ENCODE measurements around the gene NTSR1. TPM values are rescaled to one million over a fixed set of nuclear protein-coding genes. Genes with fewer than 3 reads are reported as not detected.

Gene NTSR1
- total RNA-seq, 1 donor = under 0.01 TPM

DNA sequence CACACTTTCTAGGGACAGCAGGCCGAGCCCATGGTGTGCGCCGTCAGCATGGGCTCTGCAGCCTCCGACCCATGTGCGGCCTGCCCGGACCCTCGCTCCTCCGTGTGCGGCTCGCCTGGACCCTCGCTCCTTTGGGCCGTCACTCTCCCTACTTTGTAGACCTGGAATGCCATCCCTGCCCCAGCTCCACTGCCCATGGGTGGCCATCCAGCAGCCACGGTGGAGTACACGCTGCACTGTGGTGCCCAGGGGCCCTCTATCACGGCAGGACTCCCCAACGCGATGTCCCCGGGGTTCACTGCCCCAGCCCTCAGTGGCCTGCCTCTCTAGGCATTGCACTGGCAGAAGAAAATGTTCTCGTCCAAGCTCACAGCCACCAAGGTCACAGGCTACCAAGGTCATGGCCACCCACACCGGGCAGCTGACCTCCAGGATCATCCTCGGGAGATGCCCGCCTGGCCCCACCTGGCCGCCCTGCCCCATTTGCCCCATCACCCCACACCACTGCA, 63.5 kb downstream of the NTSR1 start:
- TF ChIP-seq, protein P1, sequence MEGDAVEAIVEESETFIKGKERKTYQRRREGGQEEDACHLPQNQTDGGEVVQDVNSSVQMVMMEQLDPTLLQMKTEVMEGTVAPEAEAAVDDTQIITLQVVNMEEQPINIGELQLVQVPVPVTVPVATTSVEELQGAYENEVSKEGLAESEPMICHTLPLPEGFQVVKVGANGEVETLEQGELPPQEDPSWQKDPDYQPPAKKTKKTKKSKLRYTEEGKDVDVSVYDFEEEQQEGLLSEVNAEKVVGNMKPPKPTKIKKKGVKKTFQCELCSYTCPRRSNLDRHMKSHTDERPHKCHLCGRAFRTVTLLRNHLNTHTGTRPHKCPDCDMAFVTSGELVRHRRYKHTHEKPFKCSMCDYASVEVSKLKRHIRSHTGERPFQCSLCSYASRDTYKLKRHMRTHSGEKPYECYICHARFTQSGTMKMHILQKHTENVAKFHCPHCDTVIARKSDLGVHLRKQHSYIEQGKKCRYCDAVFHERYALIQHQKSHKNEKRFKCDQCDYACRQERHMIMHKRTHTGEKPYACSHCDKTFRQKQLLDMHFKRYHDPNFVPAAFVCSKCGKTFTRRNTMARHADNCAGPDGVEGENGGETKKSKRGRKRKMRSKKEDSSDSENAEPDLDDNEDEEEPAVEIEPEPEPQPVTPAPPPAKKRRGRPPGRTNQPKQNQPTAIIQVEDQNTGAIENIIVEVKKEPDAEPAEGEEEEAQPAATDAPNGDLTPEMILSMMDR (IDR thresholded peaks at IDR 0.05; ENCODE audit: insufficient read depth, low read depth, low read length) = no peak
- H3K4me3 ChIP-seq (ENCODE audit: low read depth, low read length) = no peak overlapping the region
- DNase-seq (ENCODE audit: low read depth) = no peak

DNA sequence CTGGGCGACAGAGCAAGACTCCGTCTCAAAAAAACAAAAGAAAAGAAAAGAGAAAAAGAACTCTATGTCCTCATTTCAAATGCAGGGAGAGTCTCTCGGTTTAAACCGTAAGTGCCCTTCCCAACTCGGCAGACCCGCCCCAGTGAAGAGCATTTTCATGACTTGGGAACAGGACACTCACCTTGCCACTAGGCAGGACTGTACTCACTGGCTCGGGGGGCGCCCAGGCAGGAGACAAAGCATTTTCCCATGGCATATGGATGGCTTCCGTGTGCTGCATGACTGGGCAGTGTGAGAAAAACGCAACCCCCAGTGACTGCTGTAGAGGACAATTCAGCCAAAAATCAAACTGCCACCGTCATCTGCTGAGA, 64.0 kb downstream of the NTSR1 start:
- no peak overlapping the region for H3K4me3 ChIP-seq (ENCODE audit: low read depth, low read length)
- TF ChIP-seq, protein P1 (IDR thresholded peaks at IDR 0.05; ENCODE audit: insufficient read depth, low read depth, low read length) = no peak
- DNase-seq (ENCODE audit: low read depth) = no peak

DNA sequence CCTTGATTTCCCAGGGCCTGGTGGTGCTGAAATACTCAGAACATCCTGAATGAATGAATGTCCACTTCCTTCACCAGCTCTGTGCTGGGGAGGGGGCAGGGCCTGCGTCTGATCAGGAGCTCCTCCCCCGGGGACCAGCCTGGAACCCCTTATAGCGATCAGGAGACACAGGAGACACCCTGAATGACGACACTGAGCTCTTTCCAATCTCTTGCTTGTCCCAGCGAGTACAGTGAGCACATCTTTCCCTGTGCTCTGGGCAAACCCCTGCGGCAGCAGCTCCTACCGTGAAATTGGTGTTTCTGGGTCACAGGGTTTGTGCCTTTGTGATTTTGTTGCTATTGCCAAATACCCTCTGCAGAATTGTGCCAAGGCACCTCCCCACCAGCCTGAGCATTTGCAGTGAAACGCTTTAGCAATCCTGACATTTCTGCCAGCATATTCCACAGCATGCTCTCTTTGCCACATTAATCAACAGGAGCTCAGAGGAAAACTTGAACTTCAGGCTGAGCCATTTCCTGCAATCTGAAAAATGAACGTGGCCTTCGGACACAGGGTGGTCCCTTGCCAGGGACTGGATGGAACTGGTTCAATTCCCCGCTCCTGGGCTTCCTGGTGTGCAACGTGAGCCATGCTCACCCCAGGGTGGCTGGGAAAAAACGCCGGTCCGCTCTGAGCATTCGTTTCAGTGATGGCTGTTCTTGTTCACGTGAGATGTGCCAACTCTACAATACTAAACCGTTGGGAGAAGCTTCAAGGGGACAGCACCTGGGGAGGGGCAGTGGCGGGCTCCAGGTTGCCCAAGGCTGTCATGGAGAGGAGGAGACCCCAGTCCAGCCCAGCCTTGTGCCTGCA, 64.6 kb downstream of the NTSR1 start:
- no peak for DNase-seq (ENCODE audit: low read depth)

DNA sequence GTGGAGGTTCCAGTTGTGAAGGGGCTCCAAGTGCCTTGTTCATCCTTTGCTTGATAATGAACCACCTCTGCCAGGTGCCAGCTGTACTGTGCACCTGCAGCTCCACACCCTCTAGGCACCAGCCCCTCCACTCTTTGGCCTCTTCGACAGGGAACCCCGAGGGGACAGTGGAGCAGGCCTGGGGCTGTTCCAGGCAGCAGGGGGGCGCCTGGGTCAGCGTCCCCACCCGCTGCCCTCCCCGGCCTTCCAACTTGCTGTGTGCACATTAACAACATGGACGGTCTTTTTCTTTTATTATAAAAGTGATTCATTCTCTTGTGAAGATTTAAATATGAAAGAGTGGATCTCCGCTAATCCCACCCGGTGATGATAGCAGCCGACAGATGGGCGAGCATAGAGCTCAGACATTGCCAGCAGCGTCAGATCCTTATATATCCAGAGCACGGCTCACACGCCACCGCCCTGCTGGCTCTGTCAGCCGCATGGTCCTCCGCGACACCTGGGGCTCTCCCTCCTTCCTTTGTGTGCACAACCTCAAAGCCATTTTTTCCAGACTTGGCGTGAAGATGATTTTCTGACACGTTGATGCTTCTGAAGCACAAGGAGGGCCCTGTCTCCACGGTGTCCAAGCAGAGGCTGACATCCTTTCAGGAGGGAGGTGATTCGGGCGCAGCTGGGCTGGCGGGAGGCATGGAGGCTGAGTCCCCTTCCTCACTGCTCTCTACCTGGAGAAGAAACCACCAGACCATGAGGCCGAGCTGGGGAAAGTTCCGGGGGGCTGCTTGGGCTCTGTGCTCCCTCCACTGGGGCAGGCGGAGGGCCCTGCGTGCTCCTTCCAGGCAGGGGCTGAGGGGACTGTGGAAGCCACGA, 65.4 kb downstream of the NTSR1 start:
- no peak for DNase-seq (ENCODE audit: low read depth)
- TF ChIP-seq, protein P1 (IDR thresholded peaks at IDR 0.05; ENCODE audit: insufficient read depth, low read depth, low read length) = no peak
- H3K4me3 ChIP-seq (ENCODE audit: low read depth, low read length) = no peak overlapping the region

More for the DNA sequence above, 64.6 kb downstream of the NTSR1 start:
- H3K4me3 ChIP-seq (ENCODE audit: low read depth, low read length) = no peak overlapping the region
- TF ChIP-seq, protein P1 (IDR thresholded peaks at IDR 0.05; ENCODE audit: insufficient read depth, low read depth, low read length) = no peak

DNA sequence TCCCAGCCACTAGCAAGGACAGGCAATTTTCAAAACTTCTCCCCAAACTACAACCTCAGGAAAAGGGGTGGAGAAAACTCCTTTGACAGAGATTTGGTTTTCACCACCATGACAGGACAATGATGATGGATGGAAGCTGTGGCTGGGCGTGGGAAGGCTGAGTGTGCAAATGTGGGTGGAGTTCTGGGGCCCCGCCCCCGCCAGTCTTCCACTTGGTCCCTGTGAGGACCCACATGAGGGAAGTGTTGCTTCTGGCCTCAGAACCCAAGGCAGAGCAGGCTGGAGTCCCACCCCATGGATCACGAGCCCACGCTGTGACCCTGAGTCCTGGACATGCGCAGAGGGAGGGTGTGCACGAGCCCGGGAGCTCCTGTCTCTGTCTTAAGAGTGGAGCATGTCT, 66.1 kb downstream of the NTSR1 start:
- no peak for DNase-seq (ENCODE audit: low read depth)
- no peak overlapping the region for H3K4me3 ChIP-seq (ENCODE audit: low read depth, low read length)
- TF ChIP-seq, protein P1 (IDR thresholded peaks at IDR 0.05; ENCODE audit: insufficient read depth, low read depth, low read length) = no peak

DNA sequence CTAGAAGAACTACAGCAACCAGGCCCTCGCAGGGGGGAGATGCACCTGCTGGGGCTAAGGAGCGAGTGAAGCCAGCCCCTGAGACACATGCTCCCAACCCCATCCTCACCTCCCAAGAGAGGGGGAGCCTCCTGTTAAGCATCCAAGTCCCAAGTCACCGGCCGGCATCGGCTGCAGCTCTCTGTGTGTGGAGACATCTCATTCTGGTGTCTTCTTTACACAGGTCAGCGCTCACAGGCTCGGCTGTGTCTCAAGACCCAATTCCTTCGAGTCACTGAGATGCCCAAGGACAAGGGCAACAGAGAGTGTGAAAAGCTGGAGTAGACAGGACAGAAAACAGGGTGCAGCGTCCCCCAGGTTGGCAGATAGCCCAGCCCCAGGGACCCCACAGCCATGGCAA, 66.6 kb downstream of the NTSR1 start:
- TF ChIP-seq, protein P1 (IDR thresholded peaks at IDR 0.05; ENCODE audit: insufficient read depth, low read depth, low read length) = no peak
- H3K4me3 ChIP-seq (ENCODE audit: low read depth, low read length) = no peak overlapping the region
- no peak for DNase-seq (ENCODE audit: low read depth)
